Left cardiac atrium (tissue), 4 donors: ENCODE data around the gene KATNB1. TPM values are rescaled to one million over a fixed set of nuclear protein-coding genes. Genes with fewer than 3 reads are reported as not detected.
"Not testable (repeated sequence)": the region's sequence is repeated elsewhere in the genome, so short reads cannot be mapped to it uniquely, and the experiment has no call there.

Experiments
- ATAC-seq, 2 donors: fragments of 200-7000 bp; cut with Tn5 transposase; one replicate each; pipeline ENCODE4 v1.9.1; 2020; ENCODE audit warnings: mild to moderate bottlenecking in 2 of 2, moderate library complexity in 2 of 2
- DNase-seq: peaks from one replicate; pipeline ENCODE4 v3.0.0-alpha.2; 2020
- intact Hi-C, 2 donors: fragments of 100-400 bp; cut with DNase I; formaldehyde crosslinking; loops; one replicate each; pipeline versions ENCODE4 v1.14.1 to v1.15.1; 2022 to 2023
- total RNA-seq, 2 donors: library from RNA; stranded (reverse); fragmentation: NEBNext Ultra II Directional; extraction: Animal tissue kit (Norgen Biotek cat#: 25700); gene quantifications; one replicate each; pipeline ENCODE4 v1.2.1, GENCODE V29; 2021
- donor health status: DM: no; HTN: yes; CAD: no.
- donor health status: DM: no; HTN: yes; CAD: no; lungs with severe emphysema.
- donor health status: DM: yes; HTN: yes; CAD: no.
- donor health status: Dilated cardiomyopathy.

KATNB1 gene
- total RNA-seq, 2 donors from 2014 or later: 11.2 to 11.7 TPM

- ATAC-seq (no peak), DNase-seq (no peak)
- intact Hi-C loops: no loop called here
These were observed 35.7 kb upstream of the KATNB1 start for GRCh38 chr16:57699899-57700298.

DNA sequence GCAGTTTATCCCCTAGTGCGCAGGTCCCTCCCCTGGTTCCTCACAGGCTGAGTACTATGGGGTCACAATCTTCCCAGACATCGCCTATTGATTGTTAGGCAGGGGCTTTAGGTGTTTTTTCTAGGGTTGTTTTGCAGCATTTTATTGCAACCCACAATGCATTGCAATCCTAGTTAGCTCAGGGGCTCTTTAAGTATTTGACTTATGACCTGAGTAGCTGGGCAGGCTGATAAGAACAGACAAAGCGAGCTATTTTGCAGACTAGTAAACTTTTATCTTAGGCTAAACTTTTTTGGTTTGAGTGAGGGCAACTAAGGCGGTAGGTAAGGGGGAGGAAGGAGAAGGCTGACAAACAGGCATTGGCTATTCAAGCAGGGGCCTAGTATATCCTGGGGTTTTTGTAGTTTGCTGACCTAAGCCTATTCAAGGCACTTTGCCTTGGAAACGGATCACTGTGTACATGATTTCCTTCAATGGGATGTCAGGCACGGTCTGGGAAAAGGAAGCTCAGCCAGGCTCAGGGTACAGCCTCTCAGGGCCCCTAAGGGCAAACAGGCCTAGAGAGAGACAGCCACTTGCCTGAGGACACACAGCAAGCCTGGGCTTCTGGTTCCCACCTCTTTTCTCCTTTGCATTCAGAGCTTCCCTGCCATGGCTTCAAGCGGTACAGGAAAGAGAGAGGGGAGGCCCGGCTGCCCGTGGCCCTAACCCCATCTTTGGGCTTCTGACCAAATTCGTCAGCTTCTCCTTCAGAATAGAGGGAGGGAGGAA lies 34.6 kb upstream of the KATNB1 start:
- intact Hi-C loops: no loop called here
- ATAC-seq (peak; percentile 12 to 17), DNase-seq (no peak)

GRCh38 chr16:57701759-57702371 lies 33.7 kb upstream of the KATNB1 start:
- no peak for DNase-seq
- no peak for ATAC-seq
- intact Hi-C loops: no loop called here

DNA sequence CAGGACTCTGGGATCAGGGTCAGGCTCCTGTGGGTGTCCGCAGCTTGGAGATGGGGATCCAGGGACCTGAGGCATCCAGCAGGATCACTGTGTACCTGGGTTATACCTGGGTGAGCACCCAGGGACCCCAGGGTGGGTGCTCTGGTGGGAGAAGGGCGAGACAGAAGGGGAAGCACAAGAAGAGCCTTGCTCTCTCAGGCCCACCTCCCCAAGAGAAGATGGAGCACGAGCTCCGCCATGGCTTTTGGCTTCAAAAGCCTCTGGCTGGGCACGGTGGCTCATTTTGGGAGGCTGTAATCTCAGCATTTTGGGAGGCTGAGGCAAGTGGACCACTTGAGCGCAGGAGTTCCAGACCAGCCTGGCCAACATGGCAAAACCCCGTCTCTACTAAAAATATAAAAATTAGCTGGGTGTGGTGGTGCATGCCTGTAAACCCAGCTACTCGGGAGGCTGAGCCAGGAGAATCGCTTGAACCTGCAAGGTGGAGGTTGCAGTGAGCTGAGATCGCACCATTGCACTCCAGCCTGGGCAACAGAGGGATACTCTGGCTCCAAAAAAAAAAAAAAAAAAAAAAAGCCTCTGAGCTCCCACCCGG lies 32.1 kb upstream of the KATNB1 start:
- intact Hi-C loops: no loop called here
- DNase-seq (no peak), ATAC-seq (no peak)

- DNase-seq: no peak
- intact Hi-C loops: no loop called here
- no peak for ATAC-seq
These were observed 31.3 kb upstream of the KATNB1 start for GRCh38 chr16:57704011-57704904.

GRCh38 chr16:57704905-57705852 lies 30.4 kb upstream of the KATNB1 start:
- DNase-seq (no peak), ATAC-seq (no peak)
- intact Hi-C loops: no loop called here

DNA sequence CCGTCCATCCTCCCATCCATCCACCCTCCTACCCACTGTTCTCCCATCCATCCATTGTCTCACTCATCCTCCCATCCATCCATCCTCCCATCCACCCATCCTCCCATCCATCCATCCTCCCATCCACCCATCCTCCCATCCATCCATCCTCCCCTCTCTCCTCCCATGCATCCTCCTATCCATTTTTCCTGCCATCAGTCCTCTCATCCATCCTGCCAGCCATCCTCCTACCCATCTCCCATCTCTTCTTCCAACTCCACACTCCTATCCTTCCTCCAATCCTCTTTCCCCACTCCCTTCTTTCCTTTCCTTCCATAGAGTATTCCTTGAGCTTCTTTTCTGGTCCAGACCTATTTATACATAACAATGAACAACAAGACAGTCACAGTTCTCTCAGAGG lies 28.9 kb upstream of the KATNB1 start:
- intact Hi-C loops: no loop called here
- DNase-seq: no peak
- ATAC-seq: no peak

DNA sequence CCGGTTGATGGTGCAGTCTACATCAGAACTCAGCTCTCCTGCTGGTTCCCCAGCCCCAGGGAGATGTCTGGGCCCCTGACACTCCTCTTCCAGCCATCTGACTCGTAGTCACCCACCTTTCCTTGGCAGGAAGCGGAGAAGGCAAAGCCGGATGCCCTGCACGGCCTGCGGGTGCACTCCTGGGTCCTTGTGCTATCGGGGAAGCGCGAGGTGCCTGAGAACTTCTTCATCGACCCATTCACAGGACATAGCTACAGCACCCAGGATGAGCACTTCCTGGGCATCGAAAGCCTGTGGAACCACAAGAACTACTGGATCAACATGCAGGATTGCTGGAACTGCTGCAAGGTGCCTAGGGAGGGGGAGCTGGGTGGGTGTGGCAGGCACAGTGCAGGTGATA lies 28.2 kb upstream of the KATNB1 start:
- ATAC-seq (no peak), DNase-seq (no peak)
- intact Hi-C loops: no loop called here

GRCh38 chr16:57708168-57708567 lies 27.4 kb upstream of the KATNB1 start:
- intact Hi-C loops: no loop called here
- DNase-seq (no peak), ATAC-seq (no peak)

DNA sequence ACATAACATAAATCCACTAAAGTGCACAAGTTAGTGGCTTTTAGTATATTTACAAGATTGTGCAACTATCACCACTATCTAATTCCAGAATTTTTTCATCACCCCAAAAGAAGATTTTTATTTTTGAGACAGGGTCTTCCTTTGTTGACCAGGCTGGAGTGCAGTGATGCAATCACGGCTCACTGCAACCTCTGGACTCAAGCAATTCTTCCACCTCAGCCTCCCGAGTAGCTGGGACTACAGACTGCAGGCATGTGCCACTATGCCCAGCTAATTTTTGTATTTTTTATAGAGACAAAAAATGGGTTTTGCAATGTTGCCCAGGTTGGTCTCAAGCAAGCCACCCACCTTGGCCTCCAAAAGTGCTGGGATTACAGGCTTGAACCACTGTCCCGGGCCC lies 25.9 kb upstream of the KATNB1 start:
- intact Hi-C loops: loop anchor here in 1 of 2 donors (10.0 kb wide), 1 partner anchor 45 kb away; the partner anchor contains the start of gene ADGRG3
- no peak for ATAC-seq
- no peak for DNase-seq

GRCh38 chr16:57711346-57711745 lies 24.2 kb upstream of the KATNB1 start:
- no peak for ATAC-seq
- no peak for DNase-seq
- intact Hi-C loops: loop anchor here in 1 of 2 donors (10.0 kb wide), 1 partner anchor 47 kb away; the partner anchor contains the start of gene ADGRG3

- intact Hi-C loops: loop anchor here in 1 of 2 donors (10.0 kb wide), 1 partner anchor 47 kb away; the partner anchor contains the start of gene ADGRG3
- DNase-seq (no peak), ATAC-seq (no peak)
These were observed 23.6 kb upstream of the KATNB1 start for GRCh38 chr16:57711993-57712392.

GRCh38 chr16:57712569-57712968 lies 23.0 kb upstream of the KATNB1 start:
- not testable (repeated sequence) for DNase-seq, ATAC-seq
- intact Hi-C loops: loop anchor here in 1 of 2 donors (10.0 kb wide), 1 partner anchor 48 kb away; the partner anchor contains the start of gene ADGRG3

DNA sequence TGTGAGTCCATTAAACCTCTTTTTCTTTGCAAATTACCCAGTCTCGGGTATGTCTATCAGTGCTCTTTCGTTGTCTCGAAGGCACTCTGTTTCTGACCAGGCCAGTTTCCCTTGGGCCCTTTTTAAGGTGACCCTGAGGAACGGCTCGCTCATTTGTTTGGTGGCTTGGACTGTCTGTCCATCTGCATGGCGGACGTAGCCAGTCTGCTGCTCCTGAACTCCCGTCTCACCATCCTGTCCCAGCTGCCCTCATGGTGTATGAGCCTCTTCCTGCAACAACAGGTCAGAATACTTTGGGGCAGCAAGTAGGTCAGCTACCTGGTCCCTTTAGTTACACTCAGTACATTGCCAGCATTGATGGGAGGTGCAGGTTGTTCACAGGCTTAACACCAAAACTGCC lies 22.0 kb upstream of the KATNB1 start:
- intact Hi-C loops: loop anchor here in 1 of 2 donors (10.0 kb wide), 1 partner anchor 49 kb away; the partner anchor contains the start of gene ADGRG3

DNA sequence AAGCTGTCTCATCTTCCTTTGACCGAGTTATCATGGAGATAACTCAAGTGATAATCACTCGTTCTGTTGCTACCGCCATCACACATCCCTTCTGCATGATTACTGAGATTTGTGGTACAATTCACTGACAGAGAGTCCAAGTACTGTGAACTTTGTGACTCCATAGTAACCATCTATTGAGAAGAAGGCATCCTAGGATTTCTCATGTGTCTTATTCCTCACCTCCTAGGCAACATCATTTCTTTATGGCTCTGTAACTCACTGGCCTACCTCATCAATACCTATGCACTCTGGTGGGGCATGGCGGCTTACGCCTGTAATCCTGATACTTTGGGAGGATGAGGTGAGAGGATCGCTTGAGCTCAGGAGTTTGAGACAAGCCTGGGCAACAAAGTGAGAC lies 21.5 kb upstream of the KATNB1 start:
- intact Hi-C loops: loop anchor here in 1 of 2 donors (10.0 kb wide), 1 partner anchor 49 kb away; the partner anchor contains the start of gene ADGRG3

More for the DNA sequence above, 22.0 kb upstream of the KATNB1 start:
- ATAC-seq (no peak), DNase-seq (no peak)

DNA sequence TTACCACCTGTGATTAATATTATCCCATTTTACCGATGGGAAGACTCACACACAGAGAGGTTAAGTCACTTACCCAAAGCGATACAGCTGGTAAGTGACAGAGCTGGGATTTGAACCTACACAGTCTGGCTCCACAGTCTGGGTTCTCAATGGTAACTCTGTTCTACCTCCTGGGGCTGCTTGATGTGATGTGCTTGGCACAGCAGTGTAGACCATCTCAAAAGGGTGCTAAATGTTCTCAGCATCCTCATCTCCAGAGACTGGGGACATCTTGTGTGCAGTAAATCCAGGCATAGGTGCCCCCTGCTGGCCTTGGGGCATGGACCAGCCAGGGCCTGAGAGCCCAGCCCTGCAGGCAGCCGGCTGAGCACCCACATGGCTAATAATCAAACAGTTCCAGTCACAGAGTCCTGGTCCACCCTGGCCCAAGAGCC lies 15.4 kb upstream of the KATNB1 start:
- intact Hi-C loops: loop anchor here (5.0 to 10.0 kb wide), 2 partner anchors 143 to 145 kb away; no protein-coding TSS in a partner anchor
- DNase-seq (peak; percentile 50), ATAC-seq (peak; percentile 47 to 80)

More for the DNA sequence above, 21.5 kb upstream of the KATNB1 start:
- DNase-seq (no peak), ATAC-seq (no peak)

DNA sequence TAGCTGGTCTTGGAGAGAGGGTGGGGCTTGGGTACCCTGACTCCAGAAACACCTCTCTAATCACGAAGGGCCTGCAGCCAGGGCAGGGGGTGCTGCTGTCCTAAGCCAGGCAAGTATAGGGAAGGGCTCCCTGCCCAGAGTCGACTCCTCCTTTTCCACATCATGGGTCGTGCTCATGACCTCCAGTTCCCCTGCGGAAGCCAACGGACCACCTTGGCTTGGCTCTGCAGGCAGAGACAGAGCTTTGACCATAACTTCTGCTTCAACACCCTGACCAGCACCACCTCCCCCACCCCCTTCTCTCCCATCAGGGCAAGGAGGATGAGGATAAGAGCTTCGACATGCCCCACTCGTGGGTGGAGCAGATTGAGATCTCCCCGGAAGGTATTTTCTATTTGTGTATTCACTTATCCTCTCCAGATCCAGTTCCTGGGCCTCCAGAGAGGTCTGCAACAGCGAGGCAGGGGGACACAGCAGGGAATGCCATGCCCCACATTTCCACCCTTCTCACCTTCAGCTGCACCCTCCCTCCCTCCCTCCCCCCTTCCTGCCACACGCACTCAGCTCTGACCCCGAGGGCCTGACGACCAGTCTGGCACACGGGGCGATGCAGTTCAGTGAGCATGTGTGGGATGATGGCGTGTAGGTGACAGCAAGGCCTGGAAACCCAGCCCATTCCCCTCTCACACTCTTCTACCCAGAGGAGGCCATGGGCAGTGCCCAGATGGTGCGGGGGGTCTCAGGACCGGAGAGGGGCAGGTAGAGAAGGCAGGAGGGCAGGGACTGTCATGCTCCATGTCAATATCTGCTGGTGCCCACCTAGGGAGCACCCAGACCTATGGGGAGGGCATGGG lies 14.0 kb upstream of the KATNB1 start:
- intact Hi-C loops: loop anchor here (5.0 to 10.0 kb wide), 2 partner anchors 144 to 147 kb away; no protein-coding TSS in a partner anchor
- DNase-seq (no peak), ATAC-seq (no peak)
